HG03342 (cell line): ENCODE measurements around the gene CCNO.

Experiments used
- ATAC-seq: cut with Tn5 transposase; IDR thresholded peaks from one replicate; pipeline ENCODE4 v1.9.1; 2021; ENCODE audit warnings: mild to moderate bottlenecking, moderate library complexity; ENCODE audit not compliant: unreplicated experiment

CCNO gene

GRCh38 chr5:55232985-55233928, at the start of gene CCNO:
Gene CCNO, minus strand, starts transcription at chr5:55233608. Its CDS starts 85 bp downstream, at chr5:55233523.
- peak; percentile 55 for ATAC-seq

- ATAC-seq: no peak
These were observed 45.4 kb upstream of the CCNO start for GRCh38 chr5:55278778-55279177.

- ATAC-seq: no peak
These were observed 43.4 kb upstream of the CCNO start for GRCh38 chr5:55276771-55277170.

GRCh38 chr5:55258339-55258738, 24.9 kb upstream of the CCNO start:
- ATAC-seq: no peak

GRCh38 chr5:55254802-55255201, 21.4 kb upstream of the CCNO start:
- no peak for ATAC-seq

GRCh38 chr5:55250064-55250463, 16.7 kb upstream of the CCNO start:
- no peak for ATAC-seq

GRCh38 chr5:55241746-55242145, 8.3 kb upstream of the CCNO start:
- no peak for ATAC-seq

GRCh38 chr5:55236800-55237199, 3.4 kb upstream of the CCNO start:
- no peak for ATAC-seq

- no peak for ATAC-seq
These were observed 803 bp upstream of the CCNO start for GRCh38 chr5:55234121-55234700.

GRCh38 chr5:55232271-55232984, 980 bp downstream of the CCNO start:
- ATAC-seq: no peak

- ATAC-seq: no peak
These were observed 1.5 kb downstream of the CCNO start for GRCh38 chr5:55231919-55232270.

- no peak for ATAC-seq
These were observed 2.1 kb downstream of the CCNO start for GRCh38 chr5:55231029-55231918.

- ATAC-seq: no peak
These were observed 3.2 kb downstream of the CCNO start for GRCh38 chr5:55230086-55230629.

- ATAC-seq: no peak
These were observed 5.6 kb downstream of the CCNO start for GRCh38 chr5:55227664-55228430.

GRCh38 chr5:55226934-55227663, 6.3 kb downstream of the CCNO start, which contains the start of gene MCIDAS:
Gene MCIDAS, minus strand, starts transcription at chr5:55227315. Its CDS starts 177 bp downstream, at chr5:55227138.
- ATAC-seq: peak; percentile 38

GRCh38 chr5:55226027-55226933, 7.1 kb downstream of the CCNO start:
- ATAC-seq: peak; percentile 57

GRCh38 chr5:55225346-55225745, 8.1 kb downstream of the CCNO start:
- ATAC-seq: no peak

- ATAC-seq: no peak
These were observed 9.6 kb downstream of the CCNO start for GRCh38 chr5:55223812-55224240.
